OCI-LY3 (cell line): ENCODE data around the gene C16orf92.

Experiments
- H2AFZ ChIP-seq: fragments of 200-600, 300-600 bp; shearing (Covaris generic); 2 replicates; pipeline ENCODE4 v1.6.0; 2014; ENCODE audit warnings: antibody characterized with exemption, low read depth, low read length
- H3K27ac ChIP-seq: fragments of 200-600, 300-600 bp; sonication (generic); 2 replicates; pipeline ENCODE4 v1.5.1; 2014; ENCODE audit warnings: mild to moderate bottlenecking, low read length, moderate library complexity, mixed read lengths
- H3K27me3 ChIP-seq: fragments of 200-600, 300-600 bp; sonication (generic); 2 replicates; pipeline ENCODE4 v1.6.1; 2014; ENCODE audit warnings: low read depth, low read length, mixed read lengths
- H3K36me3 ChIP-seq: fragments of 200-600, 300-600 bp; sonication (generic); replicated peaks from 2 replicates; pipeline ENCODE3; 2014; ENCODE audit warnings: low read depth, low read length, mixed read lengths
- H3K4me1 ChIP-seq: fragments of 300-600, 200-600 bp; sonication (generic); 2 replicates; pipeline ENCODE4 v1.6.1; 2014; ENCODE audit warnings: low read length, mixed read lengths
- H3K4me2 ChIP-seq: fragments of 200-600, 300-600 bp; sonication (generic); 2 replicates; pipeline ENCODE4 v1.6.1; 2014; ENCODE audit warnings: low read length, mixed read lengths
- H3K4me3 ChIP-seq: fragments of 300-600, 200-600 bp; sonication (generic); 2 replicates; pipeline ENCODE4 v1.5.1; 2014; ENCODE audit warnings: antibody characterized with exemption, mild to moderate bottlenecking, low read length, moderate library complexity
- H3K79me2 ChIP-seq: fragments of 300-600, 200-600 bp; shearing (Covaris generic); 2 replicates; pipeline ENCODE4 v1.6.1; 2014; ENCODE audit warnings: mild to moderate bottlenecking, low read length, mixed read lengths
- H3K9ac ChIP-seq: fragments of 300-600, 200-600 bp; shearing (Covaris generic); 2 replicates; pipeline ENCODE4 v1.6.0; 2014; ENCODE audit warnings: mild to moderate bottlenecking, low read length, moderate library complexity
- H3K9me3 ChIP-seq: fragments of 200-600, 300-600 bp; shearing (Covaris generic); 2 replicates; pipeline ENCODE4 v1.6.1; 2014; ENCODE audit warnings: low read length, mixed read lengths; ENCODE audit not compliant: insufficient read depth
- H4K20me1 ChIP-seq: fragments of 200-600, 300-600 bp; sonication (generic); 2 replicates; pipeline ENCODE4 v1.6.1; 2016; ENCODE audit warnings: low read length, mixed read lengths; ENCODE audit not compliant: insufficient read depth
- CTCF ChIP-seq: fragments of 200-600, 300-600 bp; sonication (generic); IDR thresholded peaks from 2 replicates; pipeline ENCODE4 v1.5.1; 2014; ENCODE audit warnings: antibody characterized with exemption, low read length, low read depth
- EZH2phosphoT487 ChIP-seq: fragments of 200-600 bp; shearing (Covaris generic); IDR thresholded peaks from 2 replicates; pipeline ENCODE4 v1.6.1; 2018; ENCODE audit warnings: antibody characterized with exemption, mixed run types, low read depth

The C16orf92 gene

GRCh38 chr16:30026449-30026848, 3.5 kb downstream of the C16orf92 start:
- no peaks in the 10 kb centered on the region for H3K79me2 ChIP-seq
- no peak overlapping the region for H2AFZ ChIP-seq
- no peak overlapping the region for H3K4me3 ChIP-seq
- peaks cover 4% of the 10 kb centered on the region; the same call in 1 of the 2 replicates for H3K4me1 ChIP-seq
- TF ChIP-seq EZH2phosphoT487 (no peak), CTCF (no peak)
- peaks cover 15% of the 10 kb centered on the region; the same call in 1 of the 2 replicates for H3K27me3 ChIP-seq
- no peaks in the 10 kb centered on the region for H3K9me3 ChIP-seq
- no peaks in the 10 kb centered on the region for H4K20me1 ChIP-seq
- no peak overlapping the region for H3K27ac ChIP-seq
- no peak overlapping the region for H3K4me2 ChIP-seq
- no peaks in the 10 kb centered on the region for H3K36me3 ChIP-seq
- H3K9ac ChIP-seq: no peak overlapping the region

- Histone ChIP-seq H3K27ac (no peak overlapping the region), H3K79me2 (no peaks in the 10 kb centered on the region), H3K36me3 (no peaks in the 10 kb centered on the region), H3K27me3 (peaks cover 15% of the 10 kb centered on the region; the same call in 1 of the 2 replicates), H3K9me3 (no peaks in the 10 kb centered on the region), H3K9ac (no peak overlapping the region), H3K4me3 (no peak overlapping the region), H2AFZ (no peak overlapping the region), H4K20me1 (no peaks in the 10 kb centered on the region), H3K4me2 (no peak overlapping the region), H3K4me1 (peaks cover 4% of the 10 kb centered on the region; the same call in 1 of the 2 replicates)
- TF ChIP-seq CTCF (no peak), EZH2phosphoT487 (no peak)
Observed at GRCh38 chr16:30027588-30028437, 4.8 kb downstream of the C16orf92 start.

DNA sequence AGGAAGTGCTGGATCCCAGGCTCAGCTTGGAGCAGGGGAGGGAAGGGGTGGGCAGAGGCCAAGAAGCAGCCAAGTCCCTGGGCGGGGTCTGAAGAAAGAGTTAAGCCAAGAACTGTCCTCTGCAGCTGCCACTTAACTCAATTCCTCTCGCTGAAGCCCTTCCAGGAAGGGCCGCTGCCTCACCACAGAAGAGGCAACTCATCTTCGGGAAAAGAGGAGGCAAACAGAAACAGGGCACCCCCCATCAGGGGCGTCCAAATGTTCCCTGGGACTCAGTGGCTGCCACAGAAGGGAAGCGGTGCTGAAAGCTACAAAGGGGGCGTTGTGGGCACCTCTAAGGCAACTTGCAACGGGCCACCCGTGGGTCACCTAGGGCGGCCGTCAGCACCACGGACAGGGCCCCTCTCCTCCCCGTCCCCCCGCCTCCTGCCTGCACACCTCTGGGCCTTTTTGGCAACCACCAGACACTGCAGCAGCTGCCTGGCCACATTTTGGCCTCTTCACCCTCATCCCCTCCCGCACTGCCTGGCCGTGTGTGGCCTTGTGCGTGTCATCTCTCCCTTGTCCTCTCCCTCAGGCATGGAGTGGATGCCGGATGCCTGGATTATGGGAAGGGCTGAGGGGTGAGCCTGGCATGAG, 5.6 kb downstream of the C16orf92 start:
- Histone ChIP-seq H3K27me3 (peaks cover 19% of the 10 kb centered on the region; the same call in 1 of the 2 replicates), H3K9me3 (no peaks in the 10 kb centered on the region), H4K20me1 (no peaks in the 10 kb centered on the region), H3K79me2 (no peaks in the 10 kb centered on the region), H3K4me3 (no peak overlapping the region), H3K4me2 (no peak overlapping the region), H3K4me1 (peaks cover 4% of the 10 kb centered on the region; the same call in 1 of the 2 replicates), H3K9ac (no peak overlapping the region), H3K27ac (no peak overlapping the region), H3K36me3 (no peaks in the 10 kb centered on the region), H2AFZ (no peak overlapping the region)
- no peak for TF ChIP-seq CTCF
- TF ChIP-seq EZH2phosphoT487: no peak

- Histone ChIP-seq H3K4me3 (no peak overlapping the region), H3K27ac (no peak overlapping the region)
Observed at GRCh38 chr16:30030011-30030685, 7.2 kb downstream of the C16orf92 start.

More at GRCh38 chr16:30030011-30030685, 7.2 kb downstream of the C16orf92 start:
- Histone ChIP-seq H3K9ac (no peak overlapping the region), H3K79me2 (no peaks in the 10 kb centered on the region), H2AFZ (no peak overlapping the region), H3K4me2 (no peak overlapping the region), H3K27me3 (peaks cover 16% of the 10 kb centered on the region; the same call in 1 of the 2 replicates), H3K9me3 (no peaks in the 10 kb centered on the region), H3K36me3 (no peaks in the 10 kb centered on the region), H3K4me1 (peaks cover 10% of the 10 kb centered on the region), H4K20me1 (no peaks in the 10 kb centered on the region)
- TF ChIP-seq CTCF (no peak), EZH2phosphoT487 (no peak)
